ENCODE measurements around the gene EGR4. TPM values are rescaled to one million over a fixed set of nuclear protein-coding genes. Genes with fewer than 3 reads are reported as not detected.

Gene EGR4
- total and polyA plus RNA-seq, 2 of the 4 experiments (the other 2 are of a cell fraction): not detected

DNA sequence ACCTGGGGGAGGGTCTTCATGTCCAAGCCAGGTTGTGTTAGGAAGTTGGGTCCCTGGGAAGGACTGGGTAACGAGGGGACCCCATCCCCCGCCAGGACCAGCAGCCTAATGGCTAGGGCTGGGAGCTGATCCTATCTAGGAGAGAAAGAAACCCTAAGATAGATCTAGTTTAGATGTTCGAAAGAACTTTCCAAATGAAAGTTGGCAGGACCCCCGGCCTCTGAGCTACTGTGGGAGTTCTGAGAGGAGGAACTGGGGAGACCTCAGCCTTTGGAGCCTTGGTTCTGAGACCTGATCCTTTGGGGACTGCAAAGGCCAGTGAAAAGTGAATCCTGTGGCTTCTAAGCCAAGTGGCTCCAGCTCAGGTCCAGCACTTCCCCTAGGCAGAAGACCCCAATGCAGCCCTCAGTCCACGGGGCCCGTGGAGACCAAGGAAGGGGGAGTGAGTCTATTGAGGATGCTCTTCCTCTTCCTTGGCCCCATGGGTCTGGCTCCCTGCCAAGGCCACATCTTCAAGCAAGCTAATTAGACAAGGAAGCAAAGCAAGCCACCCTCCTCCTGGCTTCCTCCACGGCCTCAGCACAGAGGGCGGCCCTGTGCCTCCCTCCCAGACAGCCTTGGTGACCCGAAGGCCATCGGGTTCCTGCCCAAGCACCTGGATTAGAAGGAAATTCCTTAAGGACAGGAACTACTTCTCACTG is 35.8 kb downstream of the EGR4 start:
- H3K79me1 ChIP-seq (ENCODE audit: low read depth in 1 of 2, low read length in 2 of 2): no peaks in the 10 kb centered on the region; a peak in 1 of 4 replicates
- no peak overlapping the region for H3K18ac ChIP-seq (ENCODE audit: low read depth, low read length)
- no peaks in the 10 kb centered on the region for H3K27me3 ChIP-seq (ENCODE audit: control insufficient read depth, insufficient read depth, low read length)
- BruUV-seq (replicated peaks): no TSS peak
- 90% methylated on average over 2 of the region's 10 CpGs; no CpG with 5 or more reads in 1 of the 2 experiments for WGBS, 2 experiments (ENCODE audit: extremely low coverage in 2 of 2, insufficient read length in 1 of 2)
- no peaks in the 10 kb centered on the region for H3K4me1 ChIP-seq (ENCODE audit: control insufficient read depth, insufficient read depth, low read length)
- no peak overlapping the region for H3K9ac ChIP-seq (ENCODE audit: low read depth, low read length)
- no peak overlapping the region for H2BK20ac ChIP-seq (ENCODE audit: low read depth, low read length)
- H4K91ac ChIP-seq (ENCODE audit: insufficient read depth, low read depth, low read length): no peak overlapping the region
- H3K56ac ChIP-seq (ENCODE audit: extremely low read depth, insufficient read depth, low read length): no peak overlapping the region
- peaks cover 7% of the 10 kb centered on the region; the same call in 1 of the 2 replicates for H3K9me1 ChIP-seq (ENCODE audit: insufficient read depth, low read length)
- H2BK5ac ChIP-seq (ENCODE audit: low read depth, low read length, poor library complexity, severe bottlenecking): no peak overlapping the region
- H2AK9ac ChIP-seq (replicated peaks; ENCODE audit: low read depth, low read length, poor library complexity): no peak overlapping the region
- H3K4me2 ChIP-seq (ENCODE audit: low read depth, low read length): no peak overlapping the region
- no peak overlapping the region for H3K4me3 ChIP-seq (ENCODE audit: insufficient read depth, low read depth, low read length)
- ChIA-PET CTCF (no interaction called here), POLR2A (ENCODE audit: unreplicated experiment) (no interaction called here)
- no peaks in the 10 kb centered on the region for H3K9me3 ChIP-seq (ENCODE audit: control insufficient read depth, insufficient read depth, low read length)
- H3K14ac ChIP-seq (replicated peaks; ENCODE audit: low read depth, low read length): no peak overlapping the region
- H3K27ac ChIP-seq (ENCODE audit: insufficient read depth, low read length): no peak overlapping the region
- H2BK120ac ChIP-seq (ENCODE audit: low read depth, low read length): no peak overlapping the region
- H4K8ac ChIP-seq (ENCODE audit: low read depth in 2 of 2, low read length in 2 of 2): no peak overlapping the region
- H2BK15ac ChIP-seq (ENCODE audit: low read depth, low read length): no peak overlapping the region
- no peak overlapping the region for H3K4ac ChIP-seq (ENCODE audit: low read depth, low read length)
- TF ChIP-seq RCOR1 (IDR thresholded peaks at IDR 0.05; ENCODE audit: insufficient replicate concordance, low read length) (no peak), MAZ (IDR thresholded peaks at IDR 0.05; ENCODE audit: borderline replicate concordance, low read depth, low read length) (no peak), CHD1 (IDR thresholded peaks at IDR 0.05; ENCODE audit: low read depth, low read length) (no peak)
- TF ChIP-seq, protein P1, sequence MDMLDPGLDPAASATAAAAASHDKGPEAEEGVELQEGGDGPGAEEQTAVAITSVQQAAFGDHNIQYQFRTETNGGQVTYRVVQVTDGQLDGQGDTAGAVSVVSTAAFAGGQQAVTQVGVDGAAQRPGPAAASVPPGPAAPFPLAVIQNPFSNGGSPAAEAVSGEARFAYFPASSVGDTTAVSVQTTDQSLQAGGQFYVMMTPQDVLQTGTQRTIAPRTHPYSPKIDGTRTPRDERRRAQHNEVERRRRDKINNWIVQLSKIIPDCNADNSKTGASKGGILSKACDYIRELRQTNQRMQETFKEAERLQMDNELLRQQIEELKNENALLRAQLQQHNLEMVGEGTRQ (IDR thresholded peaks at IDR 0.05; ENCODE audit: low read depth, low read length): no peak
- no peak for ATAC-seq (ENCODE audit: low read depth)
- intact Hi-C loops (cut with micrococcal nuclease) (no loop called here), dilution Hi-C loops (cut with HindIII; ENCODE audit: low sequenced_read_pairs, unreplicated experiment) (no loop called here), in situ Hi-C loops (cut with MboI; ENCODE audit: low sequenced_read_pairs) (no loop called here)
- peaks cover 8% of the 10 kb centered on the region for H4K20me1 ChIP-seq (ENCODE audit: insufficient read depth, low read length)
- DNase-seq: no peak
- H2AFZ ChIP-seq (replicated peaks; ENCODE audit: low read length, poor library complexity): no peak overlapping the region
- H4K5ac ChIP-seq (ENCODE audit: low read depth, low read length): no peak overlapping the region
- no peak overlapping the region for H2AK5ac ChIP-seq (ENCODE audit: low read depth, low read length)
- peaks cover 26% of the 10 kb centered on the region for H3K36me3 ChIP-seq (ENCODE audit: control insufficient read depth, insufficient read depth, low read length)
- H3K23ac ChIP-seq (ENCODE audit: low read depth, low read length): no peak overlapping the region

Measured in IMR-90 (cell line).